ENCODE results near the gene CNRIP1.
A peak's percentile ranks its signal among the peaks of the same experiment; 100 is the strongest.

CNRIP1 gene

DNA sequence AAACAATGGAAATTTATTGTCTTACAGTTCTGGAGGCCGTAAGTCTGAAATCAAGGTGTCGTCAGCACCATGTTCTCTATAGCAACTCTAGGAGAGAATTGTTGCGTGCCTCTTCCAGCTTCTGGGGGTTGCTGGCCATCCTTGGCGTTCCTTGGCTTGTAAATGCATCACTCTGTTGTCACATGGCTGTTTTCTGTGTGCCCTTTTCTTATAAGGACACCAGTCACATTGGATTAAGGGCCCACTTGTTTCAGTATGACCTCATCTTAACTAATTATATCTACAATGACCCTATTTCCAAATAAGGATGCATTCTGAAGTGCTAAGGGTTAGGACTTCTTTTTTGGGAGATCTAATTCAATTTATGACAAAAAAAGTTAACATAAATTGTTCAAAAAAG is 44.0 kb upstream of the CNRIP1 start:
- TF ChIP-seq MAX (IDR thresholded peaks at IDR 0.05; ENCODE audit: low read depth, low read length) (no peak), POLR2A (IDR thresholded peaks at IDR 0.05; ENCODE audit: extremely low read depth, insufficient read length) (no peak), MYC (IDR thresholded peaks at IDR 0.05; ENCODE audit: low read depth, low read length) (no peak)
- no peak overlapping the region for H3K4me3 ChIP-seq (ENCODE audit: low read depth, low read length)
- DNase-seq (ENCODE audit: low read depth) = no peak

DNA sequence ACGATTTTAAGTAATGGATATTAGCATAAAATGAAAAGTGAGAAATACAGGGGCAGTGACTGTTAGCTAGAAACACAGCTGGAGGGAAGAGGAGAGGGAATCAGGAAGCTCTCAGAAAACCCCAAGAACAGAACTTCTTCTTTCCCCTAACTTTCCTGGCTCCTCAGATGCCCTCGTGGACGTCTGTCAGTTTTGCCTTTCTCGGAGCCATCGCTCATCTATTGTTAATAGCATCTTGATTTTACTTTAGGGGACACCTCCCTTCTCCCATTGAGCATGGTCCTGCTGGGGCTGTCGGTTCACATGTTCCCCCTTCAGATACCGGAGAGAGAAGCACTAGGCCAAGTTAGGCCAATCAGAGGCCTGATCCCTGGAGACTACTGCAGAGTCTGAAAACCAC is 43.0 kb upstream of the CNRIP1 start:
- peak; percentile 63 for DNase-seq (ENCODE audit: low read depth)
- H3K4me3 ChIP-seq (ENCODE audit: low read depth, low read length) = peak overlapping the region; percentile 30
- no peak for TF ChIP-seq MAX (IDR thresholded peaks at IDR 0.05; ENCODE audit: low read depth, low read length)
- TF ChIP-seq, protein P1, sequence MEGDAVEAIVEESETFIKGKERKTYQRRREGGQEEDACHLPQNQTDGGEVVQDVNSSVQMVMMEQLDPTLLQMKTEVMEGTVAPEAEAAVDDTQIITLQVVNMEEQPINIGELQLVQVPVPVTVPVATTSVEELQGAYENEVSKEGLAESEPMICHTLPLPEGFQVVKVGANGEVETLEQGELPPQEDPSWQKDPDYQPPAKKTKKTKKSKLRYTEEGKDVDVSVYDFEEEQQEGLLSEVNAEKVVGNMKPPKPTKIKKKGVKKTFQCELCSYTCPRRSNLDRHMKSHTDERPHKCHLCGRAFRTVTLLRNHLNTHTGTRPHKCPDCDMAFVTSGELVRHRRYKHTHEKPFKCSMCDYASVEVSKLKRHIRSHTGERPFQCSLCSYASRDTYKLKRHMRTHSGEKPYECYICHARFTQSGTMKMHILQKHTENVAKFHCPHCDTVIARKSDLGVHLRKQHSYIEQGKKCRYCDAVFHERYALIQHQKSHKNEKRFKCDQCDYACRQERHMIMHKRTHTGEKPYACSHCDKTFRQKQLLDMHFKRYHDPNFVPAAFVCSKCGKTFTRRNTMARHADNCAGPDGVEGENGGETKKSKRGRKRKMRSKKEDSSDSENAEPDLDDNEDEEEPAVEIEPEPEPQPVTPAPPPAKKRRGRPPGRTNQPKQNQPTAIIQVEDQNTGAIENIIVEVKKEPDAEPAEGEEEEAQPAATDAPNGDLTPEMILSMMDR (IDR thresholded peaks at IDR 0.05; ENCODE audit: low read depth, low read length) = no peak
- TF ChIP-seq MYC (IDR thresholded peaks at IDR 0.05; ENCODE audit: low read depth, low read length) = no peak
- no peak for TF ChIP-seq POLR2A (IDR thresholded peaks at IDR 0.05; ENCODE audit: extremely low read depth, insufficient read length)

GRCh38 chr2:68362069-68362468 is 42.3 kb upstream of the CNRIP1 start:
- TF ChIP-seq POLR2A (IDR thresholded peaks at IDR 0.05; ENCODE audit: extremely low read depth, insufficient read length) = peak; percentile 35
- TF ChIP-seq, protein P1 (IDR thresholded peaks at IDR 0.05; ENCODE audit: low read depth, low read length) = peak; percentile 61
- peak; percentile 99 for TF ChIP-seq MYC (IDR thresholded peaks at IDR 0.05; ENCODE audit: low read depth, low read length)
- TF ChIP-seq MAX (IDR thresholded peaks at IDR 0.05; ENCODE audit: low read depth, low read length) = peak; percentile 99
- H3K4me3 ChIP-seq (ENCODE audit: low read depth, low read length) = peak overlapping the region; percentile 30
- DNase-seq (ENCODE audit: low read depth) = peak; percentile 93

DNA sequence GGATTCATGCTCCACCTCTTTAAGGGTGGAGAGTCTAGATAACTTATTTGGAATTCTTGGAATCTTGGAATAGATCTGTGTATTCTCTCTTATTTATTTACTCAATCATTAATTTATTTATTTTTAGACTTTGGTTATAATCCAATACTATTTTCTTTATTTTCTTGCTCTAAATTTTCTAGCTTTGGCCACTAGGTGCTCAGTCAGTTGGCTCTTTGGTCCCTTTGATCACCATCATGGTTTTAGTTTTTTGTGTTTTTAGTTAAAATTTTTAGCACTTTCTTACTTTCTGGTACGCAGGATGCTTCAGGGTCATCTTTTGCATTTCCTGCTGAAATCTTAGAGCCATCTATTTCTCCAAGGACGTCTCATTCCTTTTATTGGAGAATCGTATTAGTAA is 40.1 kb upstream of the CNRIP1 start:
- H3K4me3 ChIP-seq (ENCODE audit: low read depth, low read length) = no peak overlapping the region
- TF ChIP-seq, protein P1 (IDR thresholded peaks at IDR 0.05; ENCODE audit: low read depth, low read length) = peak; percentile 38
- no peak for TF ChIP-seq MYC (IDR thresholded peaks at IDR 0.05; ENCODE audit: low read depth, low read length)
- no peak for DNase-seq (ENCODE audit: low read depth)

DNA sequence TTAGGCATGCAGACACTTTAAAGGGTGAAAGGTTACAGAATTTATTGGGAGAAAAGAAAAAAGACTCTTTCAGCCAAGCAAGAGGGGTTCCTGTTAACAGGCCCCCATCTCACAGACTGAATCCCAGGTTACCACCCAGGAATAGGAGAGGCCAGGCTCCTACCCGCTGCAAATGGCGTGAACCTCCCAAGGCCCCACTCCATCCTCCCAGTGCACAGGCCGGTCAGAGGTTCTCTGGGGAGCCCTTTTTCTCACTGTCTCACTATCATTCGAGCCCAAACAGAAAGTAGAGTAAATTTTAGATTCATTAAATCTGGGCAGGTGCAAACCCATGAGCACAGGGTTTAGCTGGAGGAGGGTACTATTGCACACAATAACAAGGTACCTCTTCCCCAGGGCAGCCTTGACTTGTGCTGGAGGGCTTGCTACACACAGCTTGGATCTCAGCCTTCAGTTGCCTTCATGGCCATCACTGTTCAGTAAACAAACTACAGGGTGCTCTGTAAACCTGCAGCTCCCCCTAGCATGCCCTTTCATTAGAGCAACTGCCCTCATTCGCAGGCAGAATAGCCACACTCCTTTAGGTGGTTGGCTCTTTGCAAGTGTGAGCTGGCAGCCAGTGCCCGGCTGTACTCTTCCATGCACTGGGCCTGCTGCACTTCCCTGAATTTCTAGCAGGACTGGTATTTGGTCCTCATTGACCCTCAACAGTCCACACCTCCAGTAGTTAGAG is 38.0 kb upstream of the CNRIP1 start:
- peak; percentile 82 for DNase-seq (ENCODE audit: low read depth)
- TF ChIP-seq MYC (IDR thresholded peaks at IDR 0.05; ENCODE audit: low read depth, low read length) = no peak
- TF ChIP-seq, protein P1 (IDR thresholded peaks at IDR 0.05; ENCODE audit: low read depth, low read length) = peak; percentile 74
- peak; percentile 47; the same call in 1 of the 2 replicates for TF ChIP-seq MAX (IDR thresholded peaks at IDR 0.05; ENCODE audit: low read depth, low read length)
- no peak for TF ChIP-seq POLR2A (IDR thresholded peaks at IDR 0.05; ENCODE audit: extremely low read depth, insufficient read length)
- no peak overlapping the region for H3K4me3 ChIP-seq (ENCODE audit: low read depth, low read length)

- no peak for DNase-seq (ENCODE audit: low read depth)
- TF ChIP-seq MAX (IDR thresholded peaks at IDR 0.05; ENCODE audit: low read depth, low read length) (no peak), POLR2A (IDR thresholded peaks at IDR 0.05; ENCODE audit: extremely low read depth, insufficient read length) (no peak)
- H3K4me3 ChIP-seq (ENCODE audit: low read depth, low read length) = no peak overlapping the region
Observed at GRCh38 chr2:68356599-68357239, 37.0 kb upstream of the CNRIP1 start.

All from NB4 (cell line).